Measurements from ENCODE around the gene CACUL1.
A peak's percentile ranks its signal among the peaks of the same experiment; 100 is the strongest.
"Not testable (repeated sequence)": the region's sequence is repeated elsewhere in the genome, so short reads cannot be mapped to it uniquely, and the experiment has no call there.

Gene CACUL1

DNA sequence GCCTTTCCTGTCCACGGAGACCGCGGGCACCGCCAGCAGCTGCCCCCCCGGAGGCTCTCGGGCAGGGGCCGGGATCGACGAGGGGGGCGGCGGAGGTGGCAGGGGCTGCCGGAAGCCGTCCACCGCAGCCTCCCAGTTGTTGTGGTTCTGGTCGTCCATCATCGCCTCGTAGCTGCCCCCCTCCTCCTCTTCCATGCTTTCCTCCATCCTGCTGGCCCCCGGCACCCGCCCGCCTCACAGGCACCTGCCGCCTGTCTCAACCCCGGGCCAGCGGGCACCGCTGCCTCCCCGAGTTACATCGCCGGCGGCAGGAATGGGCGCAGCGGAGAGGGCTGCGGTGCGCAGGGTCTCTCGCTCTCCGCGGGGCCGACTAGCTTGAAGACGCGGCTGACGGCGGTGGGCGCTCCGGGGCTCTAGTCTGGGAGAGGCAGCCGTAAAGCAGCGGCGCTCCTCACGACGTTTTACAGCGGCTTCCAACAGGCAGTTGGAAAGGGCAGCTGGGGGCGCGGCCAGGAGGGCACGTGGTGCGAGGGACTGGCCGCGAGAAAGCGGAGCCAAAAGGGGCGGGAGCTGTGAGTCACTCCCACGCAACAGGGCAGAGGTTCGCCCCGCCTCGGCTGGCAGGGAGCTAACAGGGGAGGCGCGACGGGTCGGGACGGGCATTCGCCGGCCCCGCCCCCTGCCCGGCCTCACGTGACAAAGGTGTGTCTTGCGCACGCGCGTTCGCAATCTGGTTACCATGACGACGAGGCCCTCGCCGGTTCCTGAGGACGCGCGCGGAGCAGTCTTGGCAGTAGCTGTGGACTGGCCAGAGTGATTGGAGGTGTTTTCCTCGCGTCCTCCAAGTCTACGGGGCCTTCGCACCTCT, at the start of gene CACUL1:
Gene CACUL1 (minus strand): TSS at position 415 of the 868 bp plus-strand sequence. CDS start 208 bp downstream, at position 207.
- DNase-seq, result peak; percentile 82 to 95

DNA sequence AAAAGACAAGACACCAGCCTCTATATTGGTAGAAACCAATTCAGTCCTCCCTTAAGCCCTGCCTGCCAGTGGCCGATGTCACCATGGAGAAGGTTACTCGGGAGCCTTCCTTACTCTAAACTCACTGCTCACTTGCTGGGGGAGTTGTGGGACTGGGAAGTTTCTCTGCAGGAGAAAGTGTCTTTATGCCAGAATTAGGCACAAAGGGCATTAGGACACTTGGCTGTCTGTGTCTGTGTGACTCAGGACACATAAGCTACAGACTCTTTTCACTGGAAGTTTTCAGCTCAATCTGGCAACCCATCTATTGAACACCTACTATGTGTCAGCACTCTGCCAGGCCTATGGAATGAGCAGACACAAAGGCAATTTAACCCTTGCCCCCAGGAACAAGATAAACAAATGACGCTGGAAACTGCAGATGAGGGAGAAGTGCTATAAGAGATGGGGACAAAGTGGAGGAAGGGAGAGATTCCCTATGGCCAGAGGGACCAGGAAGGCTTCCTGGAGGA, 49.5 kb upstream of the CACUL1 start:
- DNase-seq, result no peak

DNA sequence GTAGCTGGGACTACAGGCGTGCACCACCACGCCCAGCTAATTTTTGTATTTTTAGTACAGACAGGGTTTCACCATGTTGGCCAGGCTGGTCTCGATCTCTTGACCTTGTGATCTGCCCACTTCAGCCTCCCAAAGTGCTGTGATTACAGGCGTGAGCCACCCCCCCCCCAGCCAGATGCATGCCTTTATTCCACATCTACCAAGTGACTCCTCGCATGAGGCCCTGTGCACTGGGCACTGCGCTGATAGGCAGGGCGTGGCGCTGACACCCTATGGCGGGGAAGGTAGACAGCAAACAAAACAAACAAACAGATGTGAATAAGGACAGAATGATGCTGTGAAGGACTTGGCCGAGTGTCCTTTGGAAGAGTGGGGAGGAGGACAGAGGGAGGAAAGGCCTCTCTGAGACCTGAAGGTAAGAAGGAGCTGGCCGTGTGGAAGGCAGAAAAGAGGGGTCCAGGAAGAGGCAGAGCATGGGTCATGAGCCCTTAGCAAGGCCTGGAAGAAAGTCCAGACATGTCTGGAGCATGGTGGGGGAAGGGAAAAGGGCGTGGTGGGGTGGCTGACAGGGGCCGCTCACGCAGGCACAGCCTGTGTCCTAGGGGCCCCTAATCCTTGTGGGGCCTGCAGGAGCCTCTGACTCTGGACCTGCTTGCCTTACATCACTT, 47.5 kb upstream of the CACUL1 start:
- no peak for DNase-seq

DNA sequence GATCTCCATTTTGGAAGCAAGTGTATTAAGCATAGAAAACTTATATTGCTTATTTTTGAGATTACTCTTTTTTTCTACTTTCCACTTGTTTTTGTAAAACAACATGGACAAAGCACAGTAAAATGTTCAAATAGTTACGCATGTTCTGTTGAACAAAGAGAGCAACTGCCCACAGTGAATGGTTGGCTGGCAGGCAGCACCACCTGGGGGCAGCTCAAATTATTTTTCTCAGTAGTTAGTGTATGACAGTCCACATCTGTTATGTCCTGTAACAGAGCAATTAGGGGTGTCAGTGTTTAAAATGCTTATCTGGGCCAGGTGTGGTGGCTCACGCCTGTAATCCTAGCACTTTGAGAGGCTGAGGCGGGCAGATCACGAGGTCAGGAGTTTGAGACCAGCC, 46.1 kb upstream of the CACUL1 start:
- DNase-seq, result no peak

DNA sequence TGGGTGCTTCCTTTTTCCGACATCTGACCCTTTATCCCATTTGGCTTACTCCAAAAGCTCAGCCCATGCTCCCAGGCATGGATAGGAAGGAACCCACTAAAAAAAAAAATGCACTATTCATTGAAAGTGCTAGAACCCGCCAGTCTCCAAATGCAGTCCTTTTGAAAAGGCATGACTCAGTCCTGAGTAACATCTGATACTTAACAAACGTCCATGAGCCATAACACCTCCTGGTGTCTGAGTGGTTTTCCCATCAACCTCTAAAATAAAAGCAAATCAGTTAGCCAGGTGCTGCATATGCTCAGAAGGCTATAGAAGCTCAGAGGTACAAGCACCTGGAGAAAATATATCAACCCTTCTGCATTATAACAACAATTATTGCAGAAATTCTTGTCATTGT, 45.0 kb upstream of the CACUL1 start:
- DNase-seq, result no peak

DNA sequence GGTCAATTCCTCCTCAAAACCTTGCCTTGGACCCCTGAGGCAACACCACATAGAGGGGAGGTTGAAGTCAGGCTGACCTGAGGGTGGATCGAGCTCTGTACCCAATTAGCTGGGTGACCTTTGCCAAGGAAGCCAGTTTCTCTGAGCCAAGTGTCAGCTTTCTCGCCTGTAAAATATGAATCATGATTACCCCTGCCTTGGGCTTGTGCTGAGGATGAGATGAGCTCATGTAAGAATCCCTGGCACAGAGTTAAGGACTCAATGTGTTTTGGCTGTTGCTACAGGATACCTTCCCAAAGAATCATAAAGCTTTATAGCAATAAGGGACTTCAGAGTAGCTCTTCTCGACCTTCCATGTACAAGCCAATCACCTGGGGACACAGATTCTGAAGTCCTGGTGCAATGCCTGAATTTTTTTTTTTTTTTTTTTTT, 43.5 kb upstream of the CACUL1 start:
- DNase-seq, result no peak

DNA sequence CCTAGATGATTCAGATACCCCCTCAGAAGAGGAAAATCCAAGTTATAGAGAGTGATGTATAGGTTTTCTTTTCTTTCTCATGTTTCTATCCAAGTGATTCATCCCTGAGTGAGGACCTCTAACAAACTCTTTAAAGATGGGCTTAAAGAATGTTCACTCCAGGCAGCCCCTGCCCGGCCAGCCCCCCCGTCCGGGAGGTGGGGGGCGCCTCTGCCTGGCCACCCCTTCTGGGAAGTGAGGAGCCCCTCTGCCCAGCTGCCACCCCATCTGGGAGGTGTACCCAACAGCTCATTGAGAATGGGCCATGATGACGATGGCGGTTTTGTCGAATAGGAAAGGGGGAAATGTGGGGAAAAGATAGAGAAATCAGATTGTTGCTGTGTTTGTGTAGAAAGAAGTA, 40.2 kb upstream of the CACUL1 start:
- DNase-seq, result not testable (repeated sequence)

DNA sequence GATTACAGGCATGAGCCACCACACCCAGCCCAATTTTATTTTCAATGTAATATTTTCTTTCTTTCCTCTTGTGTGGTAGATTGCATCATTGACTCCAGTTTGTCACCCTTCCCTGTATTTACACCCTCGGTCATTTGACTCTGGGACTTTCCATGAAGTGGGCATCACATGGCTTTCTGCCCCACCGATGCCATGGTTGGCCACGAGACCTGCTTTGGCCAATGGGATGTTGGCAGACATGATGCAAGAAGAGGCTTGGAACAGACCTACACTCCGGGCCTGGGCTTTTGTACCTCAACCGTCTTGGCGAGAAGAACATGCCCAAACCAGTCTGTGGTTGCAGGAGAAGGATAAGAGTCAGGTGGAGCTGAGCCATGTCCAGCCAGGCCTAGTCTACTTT, 38.8 kb upstream of the CACUL1 start:
- DNase-seq, result no peak

DNA sequence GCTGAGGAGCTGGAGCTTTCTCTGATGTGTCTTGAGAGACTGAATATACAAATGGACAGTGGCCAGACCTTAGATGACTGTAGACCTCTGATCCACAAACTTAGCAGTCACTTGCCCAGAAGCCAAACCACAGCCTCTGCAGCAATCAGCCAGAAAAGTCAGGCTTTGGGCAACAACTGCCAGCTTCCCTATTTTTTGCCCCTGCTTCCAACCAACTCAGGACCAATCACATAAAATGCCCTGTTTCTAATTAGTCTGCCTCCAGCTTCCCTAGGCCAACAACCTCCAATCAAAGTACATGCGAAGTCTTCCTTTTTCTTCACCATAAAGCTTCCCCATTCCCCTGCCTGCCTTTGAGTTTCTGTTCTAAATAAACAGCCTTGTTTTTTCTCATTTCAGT, 37.8 kb upstream of the CACUL1 start:
- DNase-seq, result no peak

DNA sequence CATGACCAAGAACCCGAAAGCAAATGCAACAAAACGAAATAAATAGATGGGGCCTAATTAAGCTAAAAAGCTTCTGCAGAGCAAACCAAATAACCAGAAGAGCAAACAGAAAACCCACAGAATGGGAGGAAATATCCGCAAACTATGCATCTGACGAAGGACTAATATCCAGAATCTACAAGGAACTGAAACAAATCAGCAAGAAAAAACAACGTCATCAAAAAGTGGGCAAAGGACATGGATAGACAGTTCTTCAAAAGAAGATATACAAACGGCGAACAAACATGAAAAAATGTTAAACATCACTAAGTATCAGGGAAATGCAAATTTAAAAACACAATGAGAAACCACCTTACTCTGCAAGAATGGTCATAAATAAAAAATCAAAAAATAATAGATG, 35.3 kb upstream of the CACUL1 start:
- no peak for DNase-seq

DNA sequence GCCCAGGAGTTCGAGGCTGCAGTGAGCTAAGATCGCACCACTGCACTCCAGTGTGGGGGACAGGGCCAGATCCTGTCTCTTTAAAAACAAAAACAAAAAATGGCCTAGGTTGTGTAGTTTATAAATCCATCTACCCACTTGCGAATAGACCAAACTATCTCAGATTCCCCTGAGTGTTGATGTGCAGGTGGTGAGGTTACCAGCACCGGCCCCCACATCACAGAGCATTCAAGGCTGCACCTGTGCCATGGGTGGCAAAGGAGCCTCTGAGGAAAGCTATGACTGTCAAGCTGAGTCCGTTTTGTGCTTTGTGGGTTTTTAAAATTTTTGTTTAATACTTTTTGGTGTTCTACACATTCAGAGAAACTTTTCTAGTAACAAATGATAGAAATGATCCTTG, 30.8 kb upstream of the CACUL1 start:
- no peak for DNase-seq

DNA sequence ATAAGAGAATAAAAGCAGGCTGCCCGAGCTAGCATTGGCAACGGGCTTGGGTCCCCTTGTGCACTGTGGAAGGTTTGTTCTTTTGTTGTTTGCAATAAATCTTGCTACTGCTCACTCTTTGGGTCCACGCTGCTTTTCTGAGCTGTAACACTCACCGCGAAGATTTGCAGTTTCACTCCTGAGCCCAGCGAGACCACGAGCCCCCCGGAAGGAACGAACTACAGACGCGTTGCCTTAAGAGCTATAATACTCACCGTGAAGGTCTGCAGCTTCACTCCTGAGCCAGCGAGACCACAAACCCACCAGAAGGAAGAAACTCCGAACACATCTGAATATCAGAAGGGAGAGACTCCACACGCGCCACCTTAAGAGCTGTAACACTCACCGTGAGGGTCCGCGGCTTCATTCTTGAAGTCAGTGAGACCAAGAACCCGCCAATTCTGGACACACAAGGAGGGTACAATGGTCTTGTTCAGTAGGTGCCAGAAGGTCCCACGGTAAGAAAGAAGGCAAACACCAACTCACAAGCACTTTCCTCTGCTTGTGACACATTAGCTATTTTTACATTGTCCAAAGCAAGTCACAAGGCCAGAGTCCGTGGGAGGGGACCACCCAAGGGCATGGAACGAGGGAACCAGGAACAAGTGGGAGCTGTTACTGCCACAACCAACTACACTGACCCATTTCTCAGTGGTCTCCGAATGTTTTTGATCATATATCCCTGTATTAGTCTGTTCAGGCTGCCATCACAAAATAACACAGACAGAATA, 29.2 kb upstream of the CACUL1 start:
- DNase-seq, result no peak

DNA sequence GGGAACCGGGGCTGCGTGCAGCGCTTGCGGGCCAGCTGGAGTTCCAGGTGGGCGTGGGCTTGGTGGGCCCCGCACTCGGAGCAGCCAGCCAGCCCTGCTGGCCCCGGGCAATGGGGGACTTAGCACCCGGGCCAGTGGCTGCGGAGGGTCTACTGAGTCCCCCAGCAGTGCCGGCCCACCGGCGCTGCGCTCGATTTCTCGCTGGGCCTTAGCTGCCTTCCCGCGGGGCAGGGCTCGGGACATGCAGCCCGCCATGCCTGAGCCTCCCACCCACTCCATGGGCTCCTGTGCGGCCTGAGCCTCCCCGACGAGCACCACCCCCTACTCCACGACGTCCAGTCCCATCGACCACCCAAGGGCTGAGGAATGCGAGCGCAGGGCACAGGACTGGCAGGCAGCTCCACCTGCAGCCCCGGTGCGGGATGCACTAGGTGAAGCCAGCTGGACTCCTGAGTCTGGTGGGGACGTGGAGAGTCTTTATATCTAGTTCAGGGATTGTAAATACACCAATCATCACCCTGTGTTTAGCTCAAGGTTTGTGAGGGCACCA, 28.2 kb upstream of the CACUL1 start:
- DNase-seq, result not testable (repeated sequence)

DNA sequence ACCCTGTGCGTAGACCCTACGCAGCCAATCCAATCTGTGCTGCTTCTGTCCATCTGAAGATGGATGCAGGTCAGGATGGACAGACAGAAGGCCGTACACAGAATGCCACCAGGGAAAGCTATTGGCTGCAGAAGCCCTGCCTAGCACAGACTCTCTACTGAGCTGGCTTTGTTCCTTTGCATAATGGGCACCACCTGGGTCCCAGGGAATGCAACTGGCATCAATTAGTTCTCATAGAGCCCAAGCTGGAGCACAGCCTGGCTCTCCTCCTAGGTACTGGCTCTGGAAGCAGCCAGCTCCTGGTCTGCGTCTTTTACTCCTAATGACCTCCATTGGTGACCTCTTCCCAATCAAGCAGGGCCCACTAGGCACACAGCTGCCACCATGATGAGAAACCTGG, 26.8 kb upstream of the CACUL1 start:
- DNase-seq, result no peak

DNA sequence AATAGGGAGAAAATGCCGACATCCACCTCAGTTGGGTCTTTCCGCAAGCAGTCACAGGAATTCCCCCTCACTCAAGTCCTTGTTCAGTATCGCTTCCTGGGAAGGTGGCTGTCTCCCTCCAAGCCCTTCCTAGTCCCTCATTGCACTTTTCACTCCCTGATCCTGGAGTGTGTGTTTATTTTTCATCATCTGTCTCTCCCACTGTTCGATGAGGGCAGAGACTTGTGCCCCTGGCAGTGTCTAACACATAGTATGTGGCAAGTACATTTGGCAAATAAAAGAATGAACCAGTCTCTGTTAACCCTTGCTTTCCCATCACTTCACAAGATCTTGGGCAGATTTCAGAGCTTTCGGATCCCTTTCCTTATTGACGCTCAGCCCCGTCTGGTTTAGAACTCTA, 24.0 kb upstream of the CACUL1 start:
- DNase-seq, result no peak

DNA sequence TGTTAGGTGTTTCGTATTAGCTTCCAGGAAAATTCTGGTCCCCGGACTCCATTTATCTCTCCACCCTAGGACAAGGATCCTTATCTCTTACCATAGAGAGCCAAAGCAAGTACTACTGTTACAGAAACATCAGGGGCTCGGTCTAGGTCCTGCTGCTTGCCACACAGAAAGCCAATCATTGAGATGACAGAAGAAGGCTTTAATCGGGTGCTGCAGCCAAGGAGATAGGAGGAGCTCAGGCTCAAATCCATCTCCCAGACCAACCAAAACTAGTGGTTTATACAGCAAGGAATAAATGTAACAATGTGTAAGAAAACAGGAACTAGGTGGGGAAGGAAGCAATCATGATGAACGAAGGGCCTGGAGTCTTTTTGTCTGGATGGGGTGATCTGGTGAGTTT, 22.2 kb upstream of the CACUL1 start:
- DNase-seq, result no peak

DNA sequence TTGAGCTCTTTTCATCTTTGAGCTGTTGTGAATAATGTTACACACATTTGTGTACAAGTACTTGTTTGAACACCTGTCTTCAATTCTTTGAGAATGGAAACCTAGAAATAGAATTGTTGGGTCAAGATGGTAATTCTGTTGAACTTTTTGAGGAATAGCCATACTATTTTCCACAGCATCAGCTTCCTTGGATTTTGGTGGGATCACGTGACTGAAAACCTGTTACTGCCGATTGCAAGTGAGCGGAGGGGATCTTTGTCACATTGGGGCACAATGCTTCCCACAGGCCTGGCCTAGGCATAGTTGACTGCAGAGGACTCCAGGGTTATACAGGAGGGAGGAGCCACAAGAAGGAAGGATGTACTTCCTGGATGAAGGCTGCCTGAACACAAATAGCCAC, 21.3 kb upstream of the CACUL1 start:
- no peak for DNase-seq

DNA sequence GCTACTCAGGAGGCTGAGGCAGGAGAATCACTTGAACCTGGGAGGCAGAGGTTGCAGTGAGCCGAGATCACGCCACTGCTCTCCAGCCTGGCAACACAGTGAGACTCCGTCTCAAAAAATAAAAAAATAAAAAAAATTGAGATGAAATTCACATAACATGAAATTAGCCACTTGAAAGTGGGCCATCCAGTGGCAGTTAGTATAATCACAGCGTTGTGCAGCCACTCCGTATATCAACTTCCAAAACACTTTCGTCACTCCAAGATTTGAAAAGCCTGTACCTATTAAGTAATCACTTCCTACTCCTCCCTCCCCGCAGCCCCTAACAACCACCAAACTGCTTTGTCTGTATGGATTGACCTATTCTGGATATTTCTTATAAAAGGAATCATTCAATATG, 20.7 kb upstream of the CACUL1 start:
- no peak for DNase-seq

DNA sequence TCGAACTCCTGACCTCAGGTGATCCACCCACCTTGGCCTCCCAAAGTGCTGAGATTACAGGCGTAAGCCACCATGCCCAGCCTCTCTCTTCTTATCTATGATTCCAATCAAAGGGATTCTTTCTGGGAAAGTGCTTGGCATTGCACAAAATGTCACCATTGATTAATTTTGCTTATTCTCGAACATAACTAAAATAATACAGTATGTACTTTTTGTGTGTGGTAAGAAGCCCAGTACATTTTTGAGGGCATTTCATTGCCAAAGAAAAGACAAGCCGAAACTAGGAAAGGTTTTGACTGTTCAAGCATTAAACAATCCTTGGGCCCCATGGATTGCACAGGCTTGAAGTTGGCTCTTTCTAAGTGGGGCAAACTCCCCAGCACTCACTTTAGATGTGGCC, 18.3 kb upstream of the CACUL1 start:
- no peak for DNase-seq

DNA sequence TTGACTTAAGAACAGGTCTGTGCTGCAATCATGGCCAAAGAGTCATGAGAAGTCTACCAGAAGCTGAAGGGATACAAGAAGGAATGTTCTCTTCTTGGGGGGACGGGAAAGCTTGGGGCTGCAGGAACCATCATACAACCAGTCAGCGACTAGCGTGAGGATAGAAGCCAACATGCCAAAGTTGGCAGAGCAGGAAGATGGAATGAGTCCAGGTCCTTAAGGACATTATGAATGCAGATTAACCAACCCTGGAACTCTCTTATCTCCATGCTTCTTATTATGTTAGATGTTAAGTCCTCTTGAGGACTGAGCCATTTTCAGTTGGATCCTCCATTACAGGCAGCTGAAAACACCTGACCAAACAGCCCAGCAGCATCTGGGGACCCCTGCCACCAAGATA, 17.2 kb upstream of the CACUL1 start:
- DNase-seq, result no peak

DNA sequence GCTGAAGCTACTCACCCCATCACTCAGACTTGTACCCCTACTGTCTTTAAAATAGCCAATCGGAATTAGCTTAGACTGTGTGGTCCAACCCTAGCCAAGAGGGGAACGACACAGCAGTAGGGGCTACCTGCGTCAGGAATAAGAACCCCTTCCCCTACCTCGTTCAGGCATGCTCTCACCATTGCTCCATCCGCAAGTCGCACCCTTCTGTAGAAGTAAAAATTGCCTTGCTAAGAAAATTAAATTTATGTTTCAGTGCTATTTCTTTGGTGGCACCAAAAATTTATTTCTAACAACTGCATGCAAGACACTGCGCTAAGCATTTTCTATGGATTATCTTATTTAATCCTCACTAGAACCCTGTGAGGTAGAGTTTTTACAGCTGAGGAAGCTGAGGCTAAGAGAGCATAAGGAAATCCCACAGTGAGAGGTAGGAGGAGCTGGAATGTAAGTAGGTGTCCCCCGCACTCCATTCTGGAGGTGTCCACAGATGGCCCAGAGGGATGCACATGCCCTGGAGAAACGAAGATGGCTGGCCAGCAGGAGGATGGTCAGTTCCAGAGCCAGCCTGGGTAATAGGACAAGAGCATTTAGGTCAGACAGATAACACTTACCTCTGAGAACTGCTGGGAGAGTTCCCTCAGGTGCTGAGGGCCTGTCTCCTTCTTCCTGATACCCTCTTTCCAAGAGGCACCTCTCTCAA, 15.3 kb upstream of the CACUL1 start:
- DNase-seq, result no peak

Data from NCI-H187 (cell line).